Gastroesophageal sphincter (tissue), 3 donors: ENCODE measurements around the gene RNF224.

Experiments
- CTCF ChIP-seq, 4 experiments: fragments of 200-600 bp in 2 of 4; fragments of 450-650 bp in 2 of 4; sonication (generic) in 1 of 4; IDR thresholded peaks; one replicate each; pipeline ENCODE4 v1.5.1; 2017 to 2019; ENCODE audit warnings: antibody characterized with exemption in 4 of 4, mild to moderate bottlenecking in 2 of 4, moderate library complexity in 2 of 4
- EP300 ChIP-seq: sonication (generic); formaldehyde crosslinking; IDR thresholded peaks from one replicate; pipeline ENCODE4 v1.6.1; 2017; ENCODE audit warnings: antibody characterized with exemption, mild to moderate bottlenecking
- POLR2A ChIP-seq, 2 donors: fragments of 450-650 bp; IDR thresholded peaks; one replicate each; pipeline ENCODE4 v1.6.1; 2017; ENCODE audit warnings: antibody characterized with exemption in 2 of 2, mild to moderate bottlenecking in 2 of 2, moderate library complexity in 1 of 2
- POLR2AphosphoS5 ChIP-seq: sonication (generic); formaldehyde crosslinking; IDR thresholded peaks from one replicate; pipeline ENCODE4 v1.6.1; 2017; ENCODE audit warnings: antibody characterized with exemption

GRCh38 chr9:137247916-137248175 is 20.5 kb downstream of the RNF224 start:
- no peak for TF ChIP-seq CTCF (IDR thresholded peaks at IDR 0.05)
- TF ChIP-seq POLR2A (IDR thresholded peaks at IDR 0.05) = no peak
- no peak for TF ChIP-seq EP300
- no peak for TF ChIP-seq POLR2AphosphoS5
